Measurements from ENCODE around the gene SLC29A3.

GRCh38 chr10:71342573-71343391, 23.7 kb downstream of the SLC29A3 start:
- no peak for TF ChIP-seq TAF1 (IDR thresholded peaks at IDR 0.05; ENCODE audit: borderline replicate concordance, insufficient read depth, low read length)
- TF ChIP-seq SIN3A (IDR thresholded peaks at IDR 0.05; ENCODE audit: borderline replicate concordance, insufficient read depth, low read length): no peak
- TF ChIP-seq, protein P1, sequence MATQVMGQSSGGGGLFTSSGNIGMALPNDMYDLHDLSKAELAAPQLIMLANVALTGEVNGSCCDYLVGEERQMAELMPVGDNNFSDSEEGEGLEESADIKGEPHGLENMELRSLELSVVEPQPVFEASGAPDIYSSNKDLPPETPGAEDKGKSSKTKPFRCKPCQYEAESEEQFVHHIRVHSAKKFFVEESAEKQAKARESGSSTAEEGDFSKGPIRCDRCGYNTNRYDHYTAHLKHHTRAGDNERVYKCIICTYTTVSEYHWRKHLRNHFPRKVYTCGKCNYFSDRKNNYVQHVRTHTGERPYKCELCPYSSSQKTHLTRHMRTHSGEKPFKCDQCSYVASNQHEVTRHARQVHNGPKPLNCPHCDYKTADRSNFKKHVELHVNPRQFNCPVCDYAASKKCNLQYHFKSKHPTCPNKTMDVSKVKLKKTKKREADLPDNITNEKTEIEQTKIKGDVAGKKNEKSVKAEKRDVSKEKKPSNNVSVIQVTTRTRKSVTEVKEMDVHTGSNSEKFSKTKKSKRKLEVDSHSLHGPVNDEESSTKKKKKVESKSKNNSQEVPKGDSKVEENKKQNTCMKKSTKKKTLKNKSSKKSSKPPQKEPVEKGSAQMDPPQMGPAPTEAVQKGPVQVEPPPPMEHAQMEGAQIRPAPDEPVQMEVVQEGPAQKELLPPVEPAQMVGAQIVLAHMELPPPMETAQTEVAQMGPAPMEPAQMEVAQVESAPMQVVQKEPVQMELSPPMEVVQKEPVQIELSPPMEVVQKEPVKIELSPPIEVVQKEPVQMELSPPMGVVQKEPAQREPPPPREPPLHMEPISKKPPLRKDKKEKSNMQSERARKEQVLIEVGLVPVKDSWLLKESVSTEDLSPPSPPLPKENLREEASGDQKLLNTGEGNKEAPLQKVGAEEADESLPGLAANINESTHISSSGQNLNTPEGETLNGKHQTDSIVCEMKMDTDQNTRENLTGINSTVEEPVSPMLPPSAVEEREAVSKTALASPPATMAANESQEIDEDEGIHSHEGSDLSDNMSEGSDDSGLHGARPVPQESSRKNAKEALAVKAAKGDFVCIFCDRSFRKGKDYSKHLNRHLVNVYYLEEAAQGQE (IDR thresholded peaks at IDR 0.05; ENCODE audit: insufficient read depth in 1 of 2, low read depth in 2 of 2, low read length in 2 of 2): no peak

All from PFSK-1 (cell line).